GM18861 (cell line): ENCODE measurements around the gene BBS9.

Experiments
- ATAC-seq: cut with Tn5 transposase; IDR thresholded peaks from one replicate; pipeline ENCODE4 v1.9.1; 2021; ENCODE audit not compliant: unreplicated experiment

The BBS9 gene

DNA sequence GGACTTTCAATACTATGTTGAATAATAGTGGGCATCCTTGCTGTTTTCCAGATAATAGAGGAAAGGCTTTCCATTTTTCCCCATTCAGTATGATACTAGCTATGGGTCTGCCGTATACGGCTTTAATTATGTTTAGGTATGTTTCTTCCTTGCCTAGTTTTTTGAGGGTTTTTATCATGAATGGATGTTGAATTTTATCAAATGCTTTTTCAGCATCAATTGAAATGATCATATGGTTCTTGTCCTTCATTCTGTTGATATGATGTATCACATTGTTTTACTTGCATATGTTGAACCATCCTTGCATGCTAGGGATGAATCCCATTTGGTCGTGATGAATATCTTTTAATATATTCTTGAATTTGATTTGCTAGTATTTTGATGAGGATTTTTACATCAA is 11.0 kb upstream of the BBS9 start:
- no peak for ATAC-seq

DNA sequence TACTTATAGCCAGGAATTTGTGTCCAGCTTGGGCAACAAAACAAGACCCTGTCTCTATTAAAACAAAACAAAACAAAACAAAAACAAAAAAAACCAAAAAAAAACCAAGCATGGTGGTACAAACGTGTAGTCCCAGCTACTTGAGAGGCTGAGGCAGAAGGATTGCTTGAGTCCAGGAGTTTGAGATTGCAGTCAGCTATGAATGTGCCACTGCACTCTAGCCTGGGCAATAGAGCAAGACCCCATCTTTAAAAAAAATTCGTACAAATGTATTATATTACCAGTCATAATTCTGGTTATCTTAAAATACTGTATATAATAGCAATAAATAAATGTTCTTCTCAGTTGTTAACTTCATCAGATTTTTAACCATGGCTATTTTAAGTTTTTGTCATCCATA is 2.3 kb upstream of the BBS9 start:
- ATAC-seq: no peak

DNA sequence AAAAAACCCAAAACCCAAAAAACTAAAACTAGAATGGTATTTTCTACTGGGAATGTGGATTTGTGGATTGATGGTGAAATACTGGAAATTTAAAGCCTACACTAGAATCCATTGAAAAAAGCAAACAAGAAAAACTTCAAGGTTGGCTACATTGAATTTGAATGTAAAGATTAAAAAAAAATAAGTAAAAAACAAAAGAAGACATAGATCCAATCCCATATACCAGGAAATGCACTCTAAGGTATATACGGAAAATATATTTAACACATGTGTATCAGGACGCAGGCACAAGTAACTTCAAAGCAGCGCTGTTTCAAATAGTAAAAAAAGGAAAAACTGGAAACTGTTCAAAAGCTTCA is 754 bp upstream of the BBS9 start:
- ATAC-seq: no peak

DNA sequence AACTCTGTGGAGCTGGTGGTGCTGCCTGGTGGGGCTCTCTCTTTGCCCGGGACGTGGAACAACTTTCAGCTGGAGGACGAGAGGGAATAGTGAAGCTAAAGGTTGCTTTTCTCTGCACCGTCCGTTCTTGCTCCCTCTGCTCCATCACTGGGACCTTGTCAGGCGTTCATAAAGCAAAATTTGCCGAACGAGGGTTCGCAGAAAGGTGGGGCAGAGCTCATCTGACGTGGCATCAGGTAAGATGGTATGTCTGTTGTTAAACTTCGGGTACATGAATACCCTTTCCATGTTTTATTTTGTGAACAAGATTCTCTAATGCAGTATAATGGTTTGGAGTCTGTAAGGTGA is 416 bp downstream of the BBS9 start:
- ATAC-seq: no peak

DNA sequence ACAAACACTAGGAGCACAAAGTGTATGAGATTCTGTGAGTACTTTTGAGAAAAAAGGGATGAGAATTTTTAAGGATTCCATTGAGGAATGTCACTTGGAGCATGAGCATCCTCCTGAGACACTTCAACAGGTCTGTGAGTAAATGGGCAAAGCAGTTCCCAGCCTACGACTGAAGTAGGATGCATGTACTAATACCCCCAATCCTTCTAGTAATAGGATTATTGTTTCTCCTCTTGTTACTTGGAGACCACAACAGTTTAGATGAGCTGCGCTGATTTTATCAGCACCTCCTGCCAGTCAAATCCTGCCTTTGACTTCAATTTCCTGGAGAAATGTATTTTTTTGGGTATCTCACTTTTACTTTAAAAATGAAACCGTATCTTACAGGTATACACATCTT is 820 bp downstream of the BBS9 start:
- ATAC-seq: no peak

DNA sequence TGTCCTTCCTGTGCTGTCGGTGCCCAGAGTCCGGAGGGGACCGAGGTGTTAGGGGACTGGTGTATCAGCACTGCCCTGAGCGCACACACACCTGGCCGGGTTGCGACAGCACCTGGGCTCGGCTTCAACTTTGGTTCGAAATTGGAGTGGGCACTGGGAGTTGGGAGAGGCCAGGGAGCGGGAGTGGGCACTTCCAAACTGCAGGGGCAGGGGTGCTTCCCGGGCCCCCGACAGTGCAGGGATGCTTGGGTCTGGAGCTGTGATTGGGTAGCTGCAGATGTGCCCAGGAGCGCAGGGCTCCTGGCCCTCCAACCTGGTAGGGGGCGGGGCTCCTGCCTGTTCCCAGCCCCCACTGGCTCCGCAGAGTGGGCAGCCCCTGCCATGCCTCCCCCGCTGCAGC is 7.7 kb downstream of the BBS9 start:
- no peak for ATAC-seq

DNA sequence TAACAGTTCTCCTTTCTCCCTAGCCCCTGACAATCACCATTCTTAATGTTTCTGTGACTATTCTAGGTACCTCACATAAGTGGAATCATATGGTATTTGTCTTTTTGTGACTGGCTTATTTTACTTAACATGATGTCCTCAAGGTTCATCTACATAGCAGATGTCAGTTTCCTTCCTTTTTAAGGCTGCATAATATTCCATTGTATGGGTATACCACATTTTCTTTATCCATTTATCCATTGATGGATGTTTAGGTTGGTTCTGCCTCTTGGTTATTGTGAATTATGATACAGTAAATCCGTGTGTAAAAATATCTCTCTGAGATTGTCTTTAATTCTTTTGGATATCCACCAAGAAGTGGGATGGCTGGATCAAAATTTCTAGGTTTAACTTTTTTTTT is 13.2 kb downstream of the BBS9 start:
- no peak for ATAC-seq

DNA sequence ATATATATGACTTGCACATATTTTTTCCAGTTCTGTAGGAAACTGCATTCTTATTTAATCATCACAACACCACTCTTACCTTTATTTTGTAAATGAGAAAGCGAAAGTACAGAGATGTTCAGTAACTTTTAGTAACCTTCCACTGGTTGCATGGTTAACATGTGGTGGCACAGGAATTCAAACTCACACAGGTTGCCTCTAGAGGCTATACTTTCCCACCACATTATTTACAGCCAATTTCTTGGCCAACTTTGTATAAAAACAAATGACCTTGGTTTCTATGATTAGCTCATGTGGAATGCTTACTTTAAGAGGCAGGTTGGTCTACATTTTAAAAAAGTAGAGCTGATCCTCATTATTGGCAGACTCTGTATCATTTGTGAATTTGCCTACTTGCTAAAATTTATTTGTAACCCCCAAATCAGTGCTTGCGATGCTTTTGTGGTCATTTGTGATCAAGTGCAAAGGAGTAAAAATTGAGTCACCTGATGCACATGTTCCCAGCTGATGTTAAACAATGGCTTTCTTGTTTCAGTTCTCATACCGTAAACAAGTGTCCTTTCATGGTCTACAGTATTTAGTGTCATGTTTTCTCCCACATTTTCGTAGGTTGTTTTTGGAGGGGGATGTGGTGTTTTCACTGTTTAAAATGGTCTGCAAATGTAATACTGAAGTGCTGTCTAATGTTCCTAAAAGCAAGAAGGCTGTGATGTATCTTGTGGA is 14.8 kb downstream of the BBS9 start:
- ATAC-seq: no peak

DNA sequence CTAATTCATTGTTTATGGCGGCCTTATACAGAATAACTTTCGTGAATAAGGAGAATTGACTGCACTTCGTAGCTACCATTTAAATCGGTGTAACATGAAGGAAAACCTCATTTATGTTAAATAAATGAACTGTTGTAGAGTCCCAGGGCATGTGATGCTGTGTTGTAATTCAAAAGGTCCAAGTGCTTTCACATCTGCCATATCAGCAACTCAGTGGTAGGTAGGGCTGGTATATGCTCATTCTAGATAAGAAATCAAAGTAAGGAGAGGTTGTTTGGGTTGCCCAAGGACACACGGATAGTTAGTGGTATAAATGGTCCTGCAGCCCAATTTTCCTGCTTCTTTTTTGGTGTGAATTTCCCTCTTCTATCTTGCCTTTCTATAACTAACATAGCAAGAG is 15.8 kb downstream of the BBS9 start:
- ATAC-seq: no peak

DNA sequence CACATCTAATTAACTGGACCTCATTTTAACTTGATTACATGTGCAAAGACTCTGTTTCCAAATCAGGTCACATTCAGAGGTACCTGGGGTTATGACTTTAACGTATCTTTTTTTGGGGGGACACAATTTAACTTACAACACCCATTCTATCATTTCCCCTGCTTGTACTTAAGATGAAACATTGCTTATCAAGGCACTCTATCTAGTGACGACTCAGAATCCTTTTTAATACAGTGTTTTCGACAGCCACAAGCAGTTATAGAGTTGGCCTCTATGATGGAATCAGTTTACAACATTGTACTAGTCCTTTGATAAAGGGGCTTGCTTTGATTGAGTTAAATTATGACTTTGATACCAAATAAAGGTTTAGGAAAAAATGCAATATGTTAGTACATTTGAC is 22.7 kb downstream of the BBS9 start:
- ATAC-seq: no peak

DNA sequence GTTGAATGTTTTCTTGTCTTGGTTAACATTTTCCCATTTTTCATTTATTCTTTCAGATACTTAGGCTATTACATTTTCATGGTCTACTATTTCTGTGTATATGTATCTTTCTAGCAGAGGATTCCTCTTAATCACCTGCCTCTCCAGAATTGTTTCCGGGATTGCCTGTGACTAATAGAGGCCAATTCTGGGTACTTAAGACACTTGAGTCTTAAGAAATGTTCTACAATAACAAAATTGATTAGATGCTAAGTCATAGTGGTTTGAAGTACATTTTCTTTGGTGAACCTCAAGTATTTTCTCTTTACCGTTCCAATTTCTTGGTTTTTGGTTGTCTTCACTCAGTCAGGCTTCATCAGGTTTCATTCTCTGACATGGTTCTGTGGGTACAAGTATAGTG is 26.4 kb downstream of the BBS9 start:
- no peak for ATAC-seq

DNA sequence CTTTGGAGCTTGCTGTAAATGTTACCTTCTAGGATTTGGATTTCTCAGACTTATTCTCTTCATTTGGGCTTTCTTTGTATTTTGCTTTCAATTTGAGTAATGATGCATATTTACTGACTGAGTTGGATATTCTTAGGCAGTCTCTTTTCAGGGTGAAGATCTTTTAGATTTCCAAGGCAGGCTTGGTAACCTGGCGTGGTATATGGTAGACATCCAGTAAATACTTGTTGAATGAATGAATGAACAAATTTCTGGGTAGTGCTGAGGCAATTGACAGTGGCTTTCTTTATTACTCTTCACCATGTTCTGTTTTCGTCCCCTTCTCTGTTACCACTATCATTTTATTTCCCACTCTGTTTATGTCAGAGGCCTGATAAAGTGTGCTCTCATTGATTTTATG is 27.1 kb downstream of the BBS9 start:
- ATAC-seq: no peak

DNA sequence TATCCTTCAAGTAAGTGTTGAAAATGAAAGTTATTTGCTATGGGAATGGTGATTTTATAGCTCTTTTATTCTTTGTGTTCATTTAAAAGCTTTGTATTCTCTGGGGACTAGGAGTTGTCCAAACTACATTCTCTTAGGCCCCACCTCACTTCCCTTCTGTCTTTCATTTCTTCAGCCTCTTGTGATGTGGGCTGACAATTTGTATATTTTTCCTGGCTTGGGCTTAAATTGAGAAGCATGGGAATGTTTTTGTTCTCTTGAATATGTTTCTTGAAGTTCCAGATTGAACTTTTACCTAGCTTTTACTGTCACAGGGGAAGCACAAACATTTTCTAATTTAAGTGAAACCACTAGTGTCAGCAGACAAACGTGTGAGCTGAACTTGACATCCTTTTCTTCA is 27.9 kb downstream of the BBS9 start:
- no peak for ATAC-seq

DNA sequence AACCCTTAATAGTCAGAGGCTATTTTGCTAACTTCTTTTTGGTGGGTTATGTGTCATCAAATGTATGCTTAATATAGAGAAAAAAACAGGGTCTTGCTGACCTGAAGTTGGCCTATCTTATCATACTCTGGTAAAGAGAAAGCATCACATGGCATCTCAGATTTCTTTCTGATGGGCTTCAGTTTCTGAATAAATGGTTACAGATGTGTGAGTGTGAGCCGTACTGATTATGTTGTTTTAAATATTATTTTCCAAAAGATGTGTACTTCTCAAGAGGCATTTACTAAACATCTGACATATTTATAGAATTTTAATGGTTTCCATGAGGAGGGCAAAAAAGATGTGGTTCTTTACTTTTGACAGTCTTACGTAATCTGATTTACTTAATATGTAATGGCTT is 28.4 kb downstream of the BBS9 start:
- ATAC-seq: no peak

DNA sequence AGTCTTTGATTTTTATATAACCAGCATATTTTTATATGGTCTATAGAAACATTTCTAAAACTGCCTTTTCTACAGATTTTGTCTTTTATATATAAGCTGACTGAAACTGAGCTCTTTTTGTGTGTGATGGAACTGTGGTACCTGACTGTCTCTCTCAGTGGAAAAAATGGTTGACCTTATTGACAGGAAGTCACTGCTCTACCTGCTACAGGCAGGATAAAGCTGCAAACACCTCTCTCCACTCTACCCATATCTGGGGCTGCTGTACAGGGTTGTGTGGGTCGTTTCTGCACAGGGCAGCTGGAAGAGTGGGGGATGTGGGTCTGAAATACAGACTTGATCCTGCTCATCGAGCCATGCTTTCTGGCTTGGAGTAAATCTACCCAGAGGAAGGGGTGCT is 48.5 kb downstream of the BBS9 start:
- ATAC-seq: no peak

DNA sequence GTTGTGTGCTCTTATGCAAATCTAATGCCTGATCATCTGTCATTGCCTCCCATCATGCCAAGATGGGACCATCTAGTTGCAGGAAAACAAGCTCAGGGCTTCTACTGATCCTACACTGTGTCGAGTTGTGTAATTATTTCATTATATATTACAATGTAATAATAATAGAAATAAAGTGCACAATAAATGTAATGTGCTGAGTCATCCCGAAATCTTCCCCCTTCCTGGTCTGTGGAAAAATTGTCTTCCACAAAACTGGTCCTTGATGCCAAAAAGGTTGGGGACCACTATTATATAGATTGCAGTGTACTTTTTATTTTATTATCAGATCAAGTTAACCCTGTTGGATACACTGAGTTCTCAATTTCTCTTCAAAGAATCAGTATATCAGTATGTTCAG is 50.2 kb downstream of the BBS9 start:
- no peak for ATAC-seq

DNA sequence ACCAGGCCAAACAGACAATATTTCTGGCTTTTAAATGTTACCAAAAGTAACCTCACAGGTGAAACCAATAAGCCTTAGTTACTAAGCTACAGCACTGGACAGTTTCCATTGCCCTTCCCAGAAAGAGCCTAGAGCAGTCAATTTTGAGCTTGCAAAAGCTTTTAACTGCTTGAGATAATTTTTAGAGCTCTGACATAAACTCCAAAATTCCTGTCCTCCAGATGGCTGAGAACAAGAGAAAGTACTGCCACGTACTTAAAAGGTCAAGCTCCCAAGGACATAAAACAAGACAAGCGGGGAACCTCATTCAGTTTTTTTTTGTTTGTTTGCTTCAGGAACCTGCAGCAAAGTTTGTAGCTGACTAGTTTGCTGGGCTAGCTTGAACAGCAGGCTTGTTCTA is 54.1 kb downstream of the BBS9 start:
- no peak for ATAC-seq

DNA sequence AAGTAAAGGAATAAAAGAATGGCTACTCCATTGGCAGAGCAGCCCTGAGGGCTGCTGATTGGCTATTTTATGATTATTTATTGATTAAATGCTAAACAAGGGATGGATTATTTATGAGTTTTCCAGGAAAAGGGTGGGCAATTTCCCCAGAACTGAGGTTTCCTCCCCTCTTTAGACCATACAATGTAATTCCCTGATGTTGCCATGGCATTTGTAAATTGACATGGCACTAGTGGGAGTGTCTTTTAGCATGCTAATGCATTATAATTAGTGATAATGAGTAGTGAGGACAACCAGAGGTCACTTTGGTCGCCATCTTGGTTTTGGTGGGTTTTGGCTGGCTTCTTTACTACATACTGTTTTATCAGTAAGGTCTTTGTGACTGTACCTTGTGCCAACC is 55.5 kb downstream of the BBS9 start:
- ATAC-seq: no peak

DNA sequence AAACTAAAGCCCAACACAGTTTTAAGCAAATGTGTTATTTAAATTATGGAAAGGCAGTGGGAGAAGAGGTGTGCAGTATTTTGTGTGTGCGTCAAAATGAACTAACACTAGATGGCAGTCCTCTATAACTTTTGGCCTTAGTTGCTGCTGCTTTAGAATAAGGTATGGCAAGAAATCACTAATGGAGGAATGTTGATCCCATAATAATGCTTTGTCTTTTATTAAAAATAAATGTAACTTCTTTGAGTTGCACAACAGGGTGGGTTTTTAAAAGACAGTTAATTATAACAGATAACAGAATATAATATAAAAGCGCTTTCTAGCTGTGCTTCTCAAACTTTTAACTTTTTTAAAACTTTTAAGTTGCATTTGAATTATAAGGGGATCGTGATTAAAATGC is 56.4 kb downstream of the BBS9 start:
- ATAC-seq: peak; percentile 62

DNA sequence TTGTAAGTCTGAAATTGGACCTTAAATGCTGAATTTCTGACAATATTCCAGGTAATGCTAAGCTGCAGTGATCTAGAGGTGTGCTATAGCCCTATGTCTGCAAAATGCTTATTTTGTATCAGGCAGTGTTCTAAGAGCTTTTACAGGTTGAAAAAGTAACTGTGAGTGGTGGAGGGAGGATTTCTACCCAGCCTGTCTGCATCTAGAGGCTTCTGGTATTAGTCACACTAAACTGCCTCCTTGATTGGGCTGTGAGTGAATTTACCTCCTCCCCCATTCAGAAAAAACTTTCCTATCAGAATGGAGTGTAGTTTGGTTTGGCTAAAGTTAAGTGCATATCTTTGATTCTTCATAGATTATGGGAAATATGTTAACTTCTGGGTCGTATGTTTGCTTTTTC is 56.8 kb downstream of the BBS9 start:
- no peak for ATAC-seq

DNA sequence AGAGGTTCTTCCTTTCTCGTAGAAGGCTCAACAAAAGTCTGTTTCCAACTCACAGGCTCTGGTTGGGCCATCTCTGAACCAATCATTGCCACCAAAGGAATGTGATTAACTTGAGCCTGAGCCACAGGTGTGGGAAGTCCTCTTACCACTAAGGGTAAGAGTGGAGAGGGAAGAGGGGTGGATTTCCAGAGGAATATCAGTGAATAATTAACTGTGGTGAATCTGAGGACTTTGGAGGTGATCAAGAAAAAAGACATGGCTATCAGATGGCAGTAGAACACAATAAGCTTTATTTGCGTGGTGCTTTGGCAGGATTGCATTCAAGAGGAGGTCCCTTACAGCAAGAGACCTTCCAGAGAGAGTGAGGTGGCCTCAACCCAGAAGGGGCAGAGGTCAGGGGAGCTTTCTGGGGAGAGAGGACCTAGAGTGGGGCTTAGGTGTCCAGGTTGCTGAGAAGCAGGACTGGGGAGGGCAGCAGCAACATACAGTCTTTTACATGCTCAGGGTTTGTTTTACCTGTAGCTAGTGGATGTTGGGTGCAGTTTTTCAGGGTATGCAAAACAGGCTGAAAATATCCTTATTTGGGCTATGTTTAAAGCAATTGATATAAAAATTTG is 61.4 kb downstream of the BBS9 start:
- peak; percentile 22 for ATAC-seq

DNA sequence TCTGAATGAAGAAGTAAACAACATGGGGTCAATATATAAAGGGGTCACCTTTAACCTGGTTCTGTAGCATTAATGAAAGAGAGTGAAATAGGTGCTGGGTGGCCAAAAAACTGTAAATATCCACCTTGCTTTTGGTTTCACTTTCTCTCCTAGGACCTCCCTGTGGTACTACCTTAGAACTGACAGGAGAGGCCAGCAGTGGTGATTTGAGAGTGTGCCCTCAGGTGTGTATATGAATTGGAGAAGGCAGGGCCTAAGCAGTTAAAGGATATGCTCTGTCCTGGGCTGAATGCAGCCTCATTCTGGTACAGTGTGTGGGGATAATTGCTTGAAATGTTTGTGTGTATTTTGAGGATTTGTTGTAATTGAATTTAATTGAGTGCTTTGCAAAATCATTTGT is 62.0 kb downstream of the BBS9 start:
- peak; percentile 54 for ATAC-seq

DNA sequence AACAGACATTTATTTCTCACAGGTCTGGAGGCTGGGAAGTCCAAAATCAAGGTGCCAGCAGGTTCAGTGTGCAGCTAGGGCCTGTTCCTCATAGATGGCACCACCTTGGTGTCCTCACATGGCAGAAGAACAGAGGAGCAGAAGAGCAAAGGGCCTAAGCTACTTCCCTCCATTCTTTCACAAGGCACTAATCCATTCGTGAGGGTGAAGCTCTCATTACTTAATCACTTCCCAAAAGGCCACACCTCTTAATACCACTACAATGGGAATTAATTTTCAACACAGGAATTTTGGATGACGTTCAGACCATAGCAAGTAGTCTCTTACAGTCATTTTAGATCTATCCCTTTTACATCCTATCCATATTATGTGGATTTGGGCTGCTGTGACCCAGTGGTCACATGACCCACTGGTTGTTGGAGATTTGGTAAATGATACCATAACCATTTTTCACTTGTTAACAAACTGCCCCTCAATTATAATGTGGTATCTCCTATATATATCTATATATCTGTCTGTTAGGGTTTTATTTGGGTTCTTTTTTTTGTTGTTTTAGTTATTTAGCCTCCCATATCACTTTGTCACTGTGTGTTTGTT is 63.4 kb downstream of the BBS9 start:
- no peak for ATAC-seq
